Muscle layer of colon (tissue), 2 donors: ENCODE results near the gene HHIPL2.
"Not testable (repeated sequence)": the region's sequence is repeated elsewhere in the genome, so short reads cannot be mapped to it uniquely, and the experiment has no call there.

ENCODE experiments used
- H3K27ac ChIP-seq: one replicate; pipeline ENCODE4 v1.7.0; 2013; ENCODE audit warnings: low read depth, mild to moderate bottlenecking, low read length, moderate library complexity
- H3K27me3 ChIP-seq, 2 donors: one replicate each; pipeline ENCODE4 v1.7.0; 2013; ENCODE audit warnings: low read length in 2 of 2, mild to moderate bottlenecking in 2 of 2; ENCODE audit not compliant: insufficient read depth in 2 of 2, control insufficient read depth in 1 of 2
- H3K36me3 ChIP-seq: one replicate; pipeline ENCODE4 v1.7.0; 2013; ENCODE audit warnings: mild to moderate bottlenecking, low read length; ENCODE audit not compliant: insufficient read depth
- H3K4me1 ChIP-seq: one replicate; pipeline ENCODE4 v1.7.0; 2013; ENCODE audit warnings: mild to moderate bottlenecking, low read length; ENCODE audit not compliant: insufficient read depth
- H3K4me3 ChIP-seq, 2 donors: one replicate each; pipeline ENCODE4 v1.7.0; 2013; ENCODE audit warnings: low read length in 2 of 2, low read depth in 1 of 2, mild to moderate bottlenecking in 1 of 2, moderate library complexity in 1 of 2
- H3K9ac ChIP-seq: one replicate; pipeline ENCODE4 v1.7.0; 2013; ENCODE audit warnings: low read length
- H3K9me3 ChIP-seq: one replicate; pipeline ENCODE4 v1.7.0; 2013; ENCODE audit warnings: mild to moderate bottlenecking, low read length
- donor health status: abdominal sarcoma.
- donor health status: Adenocarcinoma of cecum.

Gene HHIPL2

DNA sequence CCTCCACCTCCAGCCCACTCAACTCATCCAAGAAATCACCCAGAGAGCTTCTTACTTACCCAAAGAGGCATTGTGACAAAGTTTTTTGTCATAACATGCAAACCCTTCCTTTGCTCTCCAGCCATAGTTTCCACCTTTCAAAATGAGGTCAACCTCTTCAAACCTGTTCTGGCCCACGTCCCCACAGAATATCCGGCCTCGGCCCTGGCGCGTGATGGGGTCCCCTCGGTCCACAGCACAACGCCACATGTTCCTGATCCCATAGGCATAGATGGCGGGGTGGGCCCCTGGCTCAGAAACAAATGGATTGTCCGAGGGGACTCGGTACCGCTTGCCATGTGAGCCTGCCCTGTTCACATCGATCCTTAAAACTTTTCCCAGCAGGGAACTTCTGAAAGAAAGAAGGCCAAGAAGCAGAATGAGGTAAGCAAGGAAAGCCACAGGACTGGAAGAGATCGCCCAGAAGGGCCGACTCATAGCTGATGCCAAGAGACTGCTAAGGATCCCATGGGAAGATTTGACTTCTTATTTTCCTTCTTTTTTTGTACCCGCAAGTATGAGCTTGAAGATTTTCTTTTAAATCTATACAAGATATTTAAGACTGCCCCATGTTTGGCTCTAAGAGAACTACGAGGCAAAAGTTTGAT, 7.8 kb downstream of the HHIPL2 start:
- H3K9me3 ChIP-seq: no peaks in the 10 kb centered on the region
- H3K4me3 ChIP-seq: no peak overlapping the region
- H3K27ac ChIP-seq: no peak overlapping the region
- H3K9ac ChIP-seq: no peak overlapping the region
- H3K36me3 ChIP-seq: no peaks in the 10 kb centered on the region
- H3K27me3 ChIP-seq: peaks cover 0 to 5% of the 10 kb centered on the region in 2 donors
- H3K4me1 ChIP-seq: no peaks in the 10 kb centered on the region

- Histone ChIP-seq H3K36me3 (no peaks in the 10 kb centered on the region), H3K27me3 (no peaks in the 10 kb centered on the region), H3K27ac (no peak overlapping the region), H3K4me1 (no peaks in the 10 kb centered on the region), H3K9ac (no peak overlapping the region), H3K9me3 (no peaks in the 10 kb centered on the region), H3K4me3 (no peak overlapping the region)
Observed at GRCh38 chr1:222535455-222535854, 12.4 kb downstream of the HHIPL2 start.

DNA sequence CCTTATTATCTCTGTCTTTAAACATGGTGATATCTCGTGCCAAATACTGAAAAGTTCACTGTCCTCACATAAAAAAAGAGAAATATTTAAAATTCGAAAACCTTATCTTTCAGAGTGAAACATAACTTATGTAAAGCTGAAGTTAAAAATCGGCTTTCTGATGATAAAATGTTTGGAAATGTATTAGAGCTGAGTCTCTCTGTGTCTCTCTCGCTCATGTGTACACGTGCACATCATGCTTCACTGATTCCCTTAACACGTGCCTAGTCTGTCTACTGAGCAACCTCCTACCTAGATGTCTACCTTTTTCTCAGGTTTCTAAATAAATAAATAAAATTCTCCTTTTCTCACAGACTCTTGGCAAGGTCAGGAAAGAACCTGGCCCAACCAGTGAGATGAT, 17.1 kb downstream of the HHIPL2 start:
- no peaks in the 10 kb centered on the region for H3K9me3 ChIP-seq
- no peaks in the 10 kb centered on the region for H3K27me3 ChIP-seq
- no peak overlapping the region for H3K27ac ChIP-seq
- H3K9ac ChIP-seq: no peak overlapping the region
- H3K36me3 ChIP-seq: no peaks in the 10 kb centered on the region
- no peak overlapping the region for H3K4me3 ChIP-seq
- H3K4me1 ChIP-seq: no peaks in the 10 kb centered on the region

DNA sequence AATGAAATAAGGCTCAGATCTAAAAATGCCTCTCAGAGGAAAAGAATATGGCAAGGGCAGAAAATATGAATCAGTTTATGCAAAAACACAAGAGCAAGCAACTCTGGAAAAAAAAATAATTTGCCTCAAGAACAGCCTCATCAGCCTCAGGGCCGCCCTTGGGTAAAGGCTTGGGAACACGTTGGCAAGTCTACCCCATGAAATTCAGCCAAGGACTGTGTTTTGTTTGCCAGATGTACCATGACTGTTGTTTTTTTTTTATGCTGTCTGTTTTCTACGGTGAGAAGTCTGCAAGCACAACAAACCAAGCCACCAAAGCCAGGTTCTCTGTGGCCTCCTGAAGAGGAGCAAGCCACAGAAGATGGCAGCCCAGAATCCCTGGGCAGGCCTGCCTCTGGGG, 18.0 kb downstream of the HHIPL2 start:
- H3K4me1 ChIP-seq: no peaks in the 10 kb centered on the region
- no peak overlapping the region for H3K9ac ChIP-seq
- no peak overlapping the region for H3K27ac ChIP-seq
- no peak overlapping the region for H3K4me3 ChIP-seq
- no peaks in the 10 kb centered on the region for H3K36me3 ChIP-seq
- H3K9me3 ChIP-seq: no peaks in the 10 kb centered on the region
- no peaks in the 10 kb centered on the region for H3K27me3 ChIP-seq

GRCh38 chr1:222529181-222529580, 18.7 kb downstream of the HHIPL2 start:
- Histone ChIP-seq H3K9me3 (no peaks in the 10 kb centered on the region), H3K4me3 (no peak overlapping the region), H3K36me3 (no peaks in the 10 kb centered on the region), H3K27me3 (no peaks in the 10 kb centered on the region), H3K4me1 (no peaks in the 10 kb centered on the region), H3K27ac (no peak overlapping the region), H3K9ac (no peak overlapping the region)

DNA sequence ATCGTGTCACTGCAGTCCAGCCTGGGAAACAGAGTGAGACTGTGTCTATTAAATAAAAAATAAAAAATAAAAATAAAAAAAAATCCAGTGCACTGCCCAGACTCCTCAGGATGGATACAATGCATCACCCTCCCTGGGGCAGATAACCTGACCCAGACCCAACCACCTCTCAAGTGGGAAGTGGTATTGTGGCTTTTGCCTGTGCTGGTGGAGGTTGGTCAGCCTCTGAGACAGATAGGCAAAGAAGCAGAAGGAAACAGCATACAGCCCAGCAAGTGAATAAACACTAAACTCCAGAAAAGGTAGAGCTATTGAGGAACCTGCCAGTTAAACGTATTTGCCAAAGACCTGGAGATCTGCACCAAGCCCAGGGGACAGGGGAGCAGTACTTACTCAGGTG, 22.0 kb downstream of the HHIPL2 start:
- Histone ChIP-seq H3K4me3 (no peak overlapping the region), H3K4me1 (no peaks in the 10 kb centered on the region), H3K27me3 (no peaks in the 10 kb centered on the region), H3K27ac (no peak overlapping the region), H3K9me3 (no peaks in the 10 kb centered on the region), H3K36me3 (no peaks in the 10 kb centered on the region), H3K9ac (no peak overlapping the region)

GRCh38 chr1:222523852-222524251, 24.1 kb downstream of the HHIPL2 start:
- Histone ChIP-seq H3K27me3 (no peaks in the 10 kb centered on the region), H3K4me1 (no peaks in the 10 kb centered on the region), H3K27ac (no peak overlapping the region), H3K36me3 (no peaks in the 10 kb centered on the region), H3K9ac (no peak overlapping the region), H3K4me3 (no peak overlapping the region), H3K9me3 (no peaks in the 10 kb centered on the region)

DNA sequence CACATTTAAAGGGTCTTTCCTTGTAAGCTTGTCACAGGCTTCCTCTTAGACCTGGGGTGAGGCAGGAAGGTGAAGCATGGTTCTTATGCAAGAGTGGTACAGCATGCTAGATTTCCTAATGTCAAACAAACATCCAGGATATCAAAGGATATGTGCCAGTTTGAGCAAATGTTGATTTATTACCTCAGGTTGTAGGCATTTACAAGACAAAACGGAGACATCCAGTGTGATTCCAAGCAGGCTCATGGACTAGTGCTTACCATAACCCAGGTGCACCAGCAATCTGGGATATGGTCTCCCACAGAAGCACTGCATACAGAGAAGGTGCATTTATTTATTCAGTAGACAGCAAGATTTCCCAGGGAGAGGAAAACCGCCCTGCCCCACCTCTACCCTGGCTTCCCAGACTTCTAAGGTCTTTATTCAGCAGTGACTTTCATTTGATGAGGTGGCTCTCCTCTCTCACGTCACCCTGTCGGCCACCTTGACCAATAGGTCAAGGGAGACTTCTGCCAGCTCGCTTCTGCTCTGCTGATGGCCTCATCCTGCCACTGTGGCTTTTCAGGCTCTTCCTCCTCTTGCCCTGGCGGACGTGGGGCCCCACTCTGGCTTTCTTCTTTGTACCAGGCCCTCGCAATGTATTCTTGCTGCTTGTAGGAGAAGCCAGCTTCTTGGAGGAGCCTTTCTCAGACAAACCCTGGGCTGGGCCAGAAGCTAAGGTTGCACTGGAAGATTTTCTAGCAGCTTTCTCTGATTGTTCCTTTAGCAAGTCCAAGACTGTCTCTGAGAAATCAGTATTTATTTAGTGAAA, 25.6 kb downstream of the HHIPL2 start:
- no peak overlapping the region for H3K4me3 ChIP-seq
- H3K27ac ChIP-seq: no peak overlapping the region
- no peaks in the 10 kb centered on the region for H3K4me1 ChIP-seq
- no peaks in the 10 kb centered on the region for H3K36me3 ChIP-seq
- no peak overlapping the region for H3K9ac ChIP-seq
- no peaks in the 10 kb centered on the region for H3K27me3 ChIP-seq
- H3K9me3 ChIP-seq: no peaks in the 10 kb centered on the region

DNA sequence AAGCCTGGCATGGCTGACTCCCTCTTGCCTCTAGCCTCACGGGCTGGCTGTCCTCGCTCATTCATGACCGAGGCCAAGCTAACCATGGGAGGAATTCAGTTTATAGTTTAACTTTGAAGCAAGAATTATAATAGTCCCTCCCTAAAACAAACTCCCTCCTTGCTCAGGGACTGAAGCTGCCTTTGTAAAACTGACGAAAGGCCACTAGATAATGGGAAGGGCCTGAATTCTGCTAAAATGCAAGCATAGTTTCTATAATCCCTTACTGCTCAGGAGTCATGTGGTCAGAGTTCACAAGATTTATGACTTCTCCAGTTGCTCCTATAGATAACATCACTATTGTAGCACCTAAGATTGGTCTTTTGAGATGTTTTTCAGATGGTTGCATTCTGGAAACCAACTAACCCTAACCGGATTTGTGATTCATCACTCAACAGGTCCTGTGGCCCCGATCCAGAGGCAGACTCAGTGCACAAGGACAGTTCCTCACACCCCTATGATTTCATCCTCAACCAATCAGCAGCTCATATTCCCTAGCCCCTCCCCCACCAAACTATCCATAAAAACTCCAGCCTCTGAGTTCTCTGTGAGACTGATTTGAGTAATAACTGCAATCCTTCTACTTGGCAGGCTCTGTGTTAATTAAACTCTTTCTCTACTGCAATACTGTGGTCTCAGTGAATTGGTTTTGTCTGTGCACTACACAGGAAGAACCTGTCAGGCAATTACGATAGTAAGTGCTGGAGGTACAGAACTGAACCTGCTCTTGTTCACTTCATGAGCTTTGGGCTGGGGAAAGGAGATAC, 26.4 kb downstream of the HHIPL2 start:
- no peaks in the 10 kb centered on the region for H3K4me1 ChIP-seq
- no peak overlapping the region for H3K27ac ChIP-seq
- H3K36me3 ChIP-seq: no peaks in the 10 kb centered on the region
- H3K9ac ChIP-seq: no peak overlapping the region
- H3K27me3 ChIP-seq: no peaks in the 10 kb centered on the region
- H3K9me3 ChIP-seq: no peaks in the 10 kb centered on the region
- no peak overlapping the region for H3K4me3 ChIP-seq

DNA sequence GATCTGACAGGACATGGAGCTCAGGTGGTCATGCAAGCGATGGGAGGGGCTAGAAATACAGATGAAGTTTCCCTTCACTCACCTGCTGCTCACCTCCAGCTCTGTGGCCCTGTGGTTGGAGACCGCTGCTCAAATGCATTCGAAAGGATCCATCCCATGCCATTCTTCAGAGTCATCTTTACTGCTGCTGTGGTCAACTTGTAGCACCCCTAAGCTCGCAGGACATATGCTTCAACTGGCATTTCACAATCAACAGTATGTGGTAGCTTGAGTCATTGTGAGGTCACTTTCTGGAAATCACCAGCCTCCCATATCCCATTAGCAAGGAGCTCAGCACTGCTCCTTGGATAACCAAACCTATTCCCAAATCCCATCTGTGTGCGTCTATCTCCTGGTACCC, 58.4 kb downstream of the HHIPL2 start:
- not testable (repeated sequence) for H3K9ac ChIP-seq, H3K4me1 ChIP-seq, H3K27me3 ChIP-seq, H3K36me3 ChIP-seq, H3K4me3 ChIP-seq, H3K9me3 ChIP-seq, H3K27ac ChIP-seq

GRCh38 chr1:222487774-222488173, 60.1 kb downstream of the HHIPL2 start:
- not testable (repeated sequence) for H3K27me3 ChIP-seq, H3K4me3 ChIP-seq, H3K36me3 ChIP-seq, H3K9me3 ChIP-seq, H3K9ac ChIP-seq, H3K27ac ChIP-seq, H3K4me1 ChIP-seq
